Measurements from ENCODE around the gene HRNR.

HRNR gene

GRCh38 chr1:152182944-152183361 is 41.0 kb downstream of the HRNR start:
- TF ChIP-seq CTCF (IDR thresholded peaks at IDR 0.05; ENCODE audit: unreplicated experiment in 3 of 3) = no peak
- Mint-ChIP-seq H3K27me3 (ENCODE audit: low read depth) (no peaks in the 10 kb centered on the region), H3K27ac (no peak overlapping the region), H3K4me3 (no peak overlapping the region), H3K4me1 (no peaks in the 10 kb centered on the region), H3K36me3 (ENCODE audit: low read depth) (no peaks in the 10 kb centered on the region), H3K9me3 (no peaks in the 10 kb centered on the region)

GRCh38 chr1:152182431-152182830 is 41.6 kb downstream of the HRNR start:
- no peaks in the 10 kb centered on the region for H3K4me1 Mint-ChIP-seq
- H3K27ac Mint-ChIP-seq = no peak overlapping the region
- no peak overlapping the region for H3K4me3 Mint-ChIP-seq
- TF ChIP-seq CTCF (IDR thresholded peaks at IDR 0.05; ENCODE audit: unreplicated experiment in 3 of 3) = no peak
- no peaks in the 10 kb centered on the region for H3K9me3 Mint-ChIP-seq
- no peaks in the 10 kb centered on the region for H3K36me3 Mint-ChIP-seq (ENCODE audit: low read depth)
- H3K27me3 Mint-ChIP-seq (ENCODE audit: low read depth) = no peaks in the 10 kb centered on the region

- no peaks in the 10 kb centered on the region for H3K36me3 Mint-ChIP-seq (ENCODE audit: low read depth)
- H3K27me3 Mint-ChIP-seq (ENCODE audit: low read depth) = no peaks in the 10 kb centered on the region
- H3K9me3 Mint-ChIP-seq = no peaks in the 10 kb centered on the region
- no peak for TF ChIP-seq CTCF (IDR thresholded peaks at IDR 0.05; ENCODE audit: unreplicated experiment in 3 of 3)
- H3K4me3 Mint-ChIP-seq = no peak overlapping the region
- no peak overlapping the region for H3K27ac Mint-ChIP-seq
- no peaks in the 10 kb centered on the region for H3K4me1 Mint-ChIP-seq
Observed at GRCh38 chr1:152179566-152179965, 44.4 kb downstream of the HRNR start.

- no peaks in the 10 kb centered on the region for H3K27me3 Mint-ChIP-seq (ENCODE audit: low read depth)
- no peaks in the 10 kb centered on the region for H3K4me1 Mint-ChIP-seq
- H3K36me3 Mint-ChIP-seq (ENCODE audit: low read depth) = no peaks in the 10 kb centered on the region
- no peak overlapping the region for H3K27ac Mint-ChIP-seq
- H3K9me3 Mint-ChIP-seq = no peaks in the 10 kb centered on the region
- no peak overlapping the region for H3K4me3 Mint-ChIP-seq
- TF ChIP-seq CTCF (IDR thresholded peaks at IDR 0.05; ENCODE audit: unreplicated experiment in 3 of 3) = no peak
Observed at GRCh38 chr1:152170287-152170905, 53.6 kb downstream of the HRNR start.

GRCh38 chr1:152169366-152170025 is 54.5 kb downstream of the HRNR start:
- Mint-ChIP-seq H3K4me1 (no peaks in the 10 kb centered on the region), H3K9me3 (no peaks in the 10 kb centered on the region), H3K4me3 (no peak overlapping the region)

More at GRCh38 chr1:152169366-152170025, 54.5 kb downstream of the HRNR start:
- TF ChIP-seq CTCF (IDR thresholded peaks at IDR 0.05; ENCODE audit: unreplicated experiment in 3 of 3) = no peak
- Mint-ChIP-seq H3K36me3 (ENCODE audit: low read depth) (no peaks in the 10 kb centered on the region), H3K27me3 (ENCODE audit: low read depth) (no peaks in the 10 kb centered on the region), H3K27ac (no peak overlapping the region)
